T47D (cell line): ENCODE results near the gene SLC44A4.
"Not testable (repeated sequence)": the region's sequence is repeated elsewhere in the genome, so short reads cannot be mapped to it uniquely, and the experiment has no call there.

Source experiments
- DNase-seq, 2 experiments: peaks; one replicate each; pipeline versions ENCODE4 v3.0.0 to v3.0.0-alpha.2; 2011 to 2012; ENCODE audit warnings: low read depth in 1 of 2, low spot score in 1 of 2
- JUND ChIP-seq: IDR thresholded peaks from 2 replicates; pipeline ENCODE4 v1.6.1; 2012; ENCODE audit warnings: low read depth
- in situ Hi-C: cut with HindIII; loops from 2 replicates; pipeline ENCODE4 v1.10.0; 2016; ENCODE audit warnings: low sequenced_read_pairs, low pct_unique_long_range_greater_than_20kb

Gene SLC44A4

DNA sequence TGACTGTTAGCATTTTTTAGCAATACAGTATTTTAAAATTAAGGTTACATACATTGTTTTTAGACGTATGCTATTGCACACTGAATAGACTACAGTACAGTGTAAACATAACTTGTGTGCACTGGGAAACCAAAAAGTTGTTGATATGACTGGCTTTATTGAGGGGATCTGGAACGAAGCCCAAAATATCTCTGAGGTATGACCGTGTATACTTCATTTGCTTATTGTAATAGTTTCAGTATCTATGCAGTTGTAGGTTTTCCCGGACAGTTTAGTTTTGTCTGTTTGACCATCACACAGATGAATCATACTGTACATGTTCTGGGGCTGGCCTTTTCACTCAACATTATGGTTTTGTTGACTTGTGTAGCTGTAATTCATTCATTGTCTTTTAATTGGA lies 30.0 kb upstream of the SLC44A4 start:
- TF ChIP-seq JUND: no peak
- in situ Hi-C loops: no loop called here
- DNase-seq: peak in 1 of 2 experiments; percentile 19

GRCh38 chr6:31908255-31908654 lies 29.5 kb upstream of the SLC44A4 start:
- in situ Hi-C loops, DNase-seq: not testable (repeated sequence)

- in situ Hi-C loops: no loop called here
- no peak for DNase-seq
- no peak for TF ChIP-seq JUND
Observed at GRCh38 chr6:31907158-31907813, 28.5 kb upstream of the SLC44A4 start.

- in situ Hi-C loops, DNase-seq: not testable (repeated sequence)
Observed at GRCh38 chr6:31906727-31907126, 27.9 kb upstream of the SLC44A4 start.

- DNase-seq: no peak
- in situ Hi-C loops: no loop called here
- TF ChIP-seq JUND: no peak
Observed at GRCh38 chr6:31906122-31906521, 27.3 kb upstream of the SLC44A4 start.

- in situ Hi-C loops: no loop called here
- no peak for DNase-seq
- TF ChIP-seq JUND: no peak
Observed at GRCh38 chr6:31905041-31905440, 26.2 kb upstream of the SLC44A4 start.

DNA sequence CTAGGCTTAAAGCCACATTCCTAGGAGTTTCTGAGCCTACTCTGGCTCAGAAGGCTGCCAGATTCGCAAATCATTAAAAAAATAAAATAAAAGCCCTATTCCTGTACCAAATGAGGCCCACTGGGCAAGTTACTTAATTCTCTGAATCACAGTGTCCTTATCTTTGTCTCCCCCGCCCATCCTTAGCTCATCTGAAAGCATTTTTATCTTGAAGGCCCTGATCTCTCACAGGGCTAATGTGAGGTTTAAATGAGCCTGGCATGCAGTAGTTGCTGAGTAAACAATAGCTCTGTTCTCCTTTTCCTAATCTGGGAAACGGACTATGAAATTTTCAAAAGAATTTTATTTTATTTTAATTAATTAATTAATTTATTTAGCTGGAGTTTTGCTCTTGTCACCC lies 25.2 kb upstream of the SLC44A4 start:
- no peak for TF ChIP-seq JUND
- in situ Hi-C loops: no loop called here
- DNase-seq: no peak

DNA sequence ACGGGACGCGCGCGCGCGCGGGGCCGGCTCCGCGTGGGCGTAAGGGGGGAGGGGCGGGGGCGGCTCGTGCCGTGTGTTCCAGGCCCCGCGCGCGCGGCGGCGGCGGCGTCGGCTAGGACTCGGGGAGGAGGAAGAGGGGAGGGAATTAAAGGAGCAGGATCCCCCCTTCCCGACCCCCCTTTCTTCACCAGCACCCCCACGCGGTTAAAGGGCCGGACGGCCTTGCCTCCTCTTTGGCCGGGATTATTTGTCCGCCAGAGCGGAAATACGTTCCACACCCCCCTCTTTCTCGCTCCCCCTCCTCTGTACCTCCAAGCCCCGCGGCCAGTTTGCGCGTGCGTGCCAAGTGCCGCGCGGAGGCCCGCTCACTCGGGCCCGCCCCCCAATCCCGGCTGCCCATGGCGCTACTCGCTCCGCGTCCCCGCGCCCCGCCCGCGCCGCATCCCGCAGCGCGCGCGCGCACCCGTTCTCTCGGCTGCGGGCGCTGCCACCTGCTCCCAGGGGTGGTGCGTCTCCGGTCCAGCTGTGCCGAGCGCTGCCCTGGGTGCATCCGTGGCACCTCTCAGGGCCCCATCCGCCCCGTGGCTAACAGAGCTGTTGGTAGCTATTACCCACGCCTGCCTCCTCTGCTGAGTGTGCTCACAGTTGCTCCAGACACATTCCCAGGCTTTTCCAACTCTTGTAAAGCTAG lies 23.3 kb upstream of the SLC44A4 start, which contains the start of gene ZBTB12:
Gene ZBTB12 (minus strand): TSS at position 134 of the 691 bp plus-strand sequence. CDS start 781 bp downstream, outside the sequence.
- in situ Hi-C loops: no loop called here
- DNase-seq: peak; percentile 85 to 98
- no peak for TF ChIP-seq JUND

DNA sequence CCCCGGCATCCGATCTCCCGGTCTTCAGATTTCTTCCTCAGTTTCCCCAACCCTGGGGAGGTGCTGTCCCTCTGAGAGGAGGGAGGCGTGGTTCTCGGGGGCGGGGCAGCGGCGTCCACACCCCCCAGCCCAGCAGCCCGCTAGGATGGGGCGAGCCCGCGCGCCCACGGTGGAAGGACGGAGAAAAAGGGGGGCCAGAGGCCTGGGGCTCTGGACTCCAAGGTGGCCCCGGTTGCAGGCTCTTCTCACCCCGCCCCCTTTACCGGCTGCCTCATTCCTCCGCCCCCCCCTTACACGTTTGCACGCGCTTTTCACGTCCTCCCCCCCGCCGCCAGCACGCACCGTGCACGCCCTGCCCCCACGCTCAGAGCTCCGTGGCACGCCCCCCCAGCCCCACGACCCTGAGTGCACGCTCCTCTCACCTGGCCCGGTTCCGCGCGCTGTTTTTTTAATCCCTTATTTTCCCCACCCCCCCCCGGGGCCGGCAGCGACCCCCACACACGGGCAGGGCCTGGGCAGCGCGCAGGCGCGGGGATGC lies 22.7 kb upstream of the SLC44A4 start:
- in situ Hi-C loops: no loop called here
- DNase-seq: peak; percentile 50 to 77
- no peak for TF ChIP-seq JUND

- in situ Hi-C loops: no loop called here
- no peak for TF ChIP-seq JUND
- peak in 1 of 2 experiments; percentile 53 for DNase-seq
Observed at GRCh38 chr6:31900917-31901414, 22.2 kb upstream of the SLC44A4 start.

GRCh38 chr6:31899882-31900722 lies 21.3 kb upstream of the SLC44A4 start:
- TF ChIP-seq JUND: no peak
- DNase-seq: no peak
- in situ Hi-C loops: no loop called here

- DNase-seq: no peak
- TF ChIP-seq JUND: no peak
- in situ Hi-C loops: no loop called here
Observed at GRCh38 chr6:31899215-31899614, 20.4 kb upstream of the SLC44A4 start.
